B cell (primary cell): ENCODE results near the gene EVI5L. TPM values are rescaled to one million over a fixed set of nuclear protein-coding genes. Genes with fewer than 3 reads are reported as not detected.
"Not testable (repeated sequence)": the region's sequence is repeated elsewhere in the genome, so short reads cannot be mapped to it uniquely, and the experiment has no call there.

ENCODE experiments used
- ATAC-seq: fragments of 200-7000 bp; cut with Tn5 transposase; one replicate; pipeline ENCODE4 v1.10.0; 2021; ENCODE audit warnings: low read depth, mild to moderate bottlenecking, moderate number of reproducible peaks, moderate library complexity
- CTCF ChIA-PET: fragments of 350-600 bp; sonication (Branson Sonifier 250); formaldehyde crosslinking; loops from one replicate; lab custom pipeline; 2021; ENCODE audit warnings: antibody characterized with exemption, inconsistent platforms; lab: Charles Lee
- POLR2A ChIA-PET: fragments of 350-600 bp; sonication (Branson Sonifier 250); formaldehyde crosslinking; loops from one replicate; lab custom pipeline; 2021; ENCODE audit warnings: antibody characterized with exemption; lab: Charles Lee
- DNase-seq: peaks from one replicate; pipeline ENCODE4 v3.0.0; 2013
- H2AFZ ChIP-seq: 2 replicates; pipeline ENCODE4 v1.6.1; 2012; ENCODE audit warnings: mild to moderate bottlenecking, low read depth, low read length; ENCODE audit not compliant: insufficient read depth, poor library complexity, severe bottlenecking
- H3K27ac ChIP-seq, 2 donors: 1 replicate in 1 of 2; 2 replicates in 1 of 2; pipeline ENCODE4 v1.5.1; 2012 to 2013; ENCODE audit warnings: low read length in 2 of 2, mild to moderate bottlenecking in 2 of 2, moderate library complexity in 1 of 2
- H3K27me3 ChIP-seq, 4 experiments: fragments of 200-600 bp in 1 of 4; sonication (generic) in 1 of 4; replicated peaks in 1 of 4; 1 replicate in 2 of 4; 2 replicates in 2 of 4; pipeline versions ENCODE4 v1.6.1 to v1.7.0; 2013 to 2016; ENCODE audit warnings: low read length in 3 of 4, mild to moderate bottlenecking in 2 of 4, mixed read lengths in 1 of 4, moderate library complexity in 1 of 4; ENCODE audit not compliant: insufficient read depth in 4 of 4, control insufficient read depth in 3 of 4; ENCODE audit errors: control extremely low read depth in 1 of 4
- H3K36me3 ChIP-seq, 2 experiments: replicated peaks in 1 of 2; 1 replicate in 1 of 2; 2 replicates in 1 of 2; pipeline versions ENCODE4 v1.6.1 to v1.7.1; 2013; ENCODE audit warnings: low read length in 1 of 2; ENCODE audit not compliant: insufficient read depth in 2 of 2, control insufficient read depth in 1 of 2; ENCODE audit errors: control extremely low read depth in 1 of 2, extremely low read depth in 1 of 2
- H3K4me1 ChIP-seq, 2 donors: fragments of 200-600 bp in 1 of 2; sonication (generic) in 1 of 2; 1 replicate in 1 of 2; 2 replicates in 1 of 2; pipeline versions ENCODE4 v1.5.1 to v1.6.1; 2013 to 2017; ENCODE audit warnings: low read length in 2 of 2; ENCODE audit not compliant: control insufficient read depth in 2 of 2, insufficient read depth in 2 of 2
- H3K4me2 ChIP-seq: replicated peaks from 2 replicates; pipeline ENCODE3; 2012; ENCODE audit warnings: mild to moderate bottlenecking, low read depth, low read length; ENCODE audit not compliant: poor library complexity, severe bottlenecking
- H3K4me3 ChIP-seq, 5 experiments: fragments of 200-600 bp in 1 of 5; sonication (generic) in 1 of 5; 1 replicate in 3 of 5; 2 replicates in 2 of 5; pipeline versions ENCODE4 v1.5.1 to v1.7.0; 2011 to 2016; ENCODE audit warnings: low read length in 4 of 5, mild to moderate bottlenecking in 4 of 5, low read depth in 2 of 5, control low read depth in 1 of 5, moderate library complexity in 1 of 5; ENCODE audit not compliant: insufficient read depth in 1 of 5; ENCODE audit errors: control extremely low read depth in 1 of 5, extremely low read depth in 1 of 5
- H3K79me2 ChIP-seq: fragments of 200-600 bp; sonication (generic); one replicate; pipeline ENCODE4 v1.6.0; 2016; ENCODE audit warnings: low read length; ENCODE audit not compliant: control insufficient read depth, insufficient read depth
- H3K9ac ChIP-seq: fragments of 200-600 bp; sonication (generic); 2 replicates; pipeline ENCODE4 v1.6.1; 2017; ENCODE audit warnings: mild to moderate bottlenecking, low read length, moderate library complexity
- H3K9me3 ChIP-seq, 3 donors: one replicate each; pipeline versions ENCODE4 v1.6.1 to v1.7.1; 2013; ENCODE audit warnings: low read length in 2 of 3; ENCODE audit not compliant: control insufficient read depth in 2 of 3, insufficient read depth in 1 of 3; ENCODE audit errors: control extremely low read depth in 1 of 3
- H4K20me1 ChIP-seq: 2 replicates; pipeline ENCODE4 v1.6.0; 2012; ENCODE audit warnings: mild to moderate bottlenecking, low read length; ENCODE audit not compliant: insufficient read depth, control insufficient read depth, poor library complexity, severe bottlenecking
- H3K27ac Mint-ChIP-seq: one replicate; pipeline ENCODE4 v1.8.0; 2021; ENCODE audit warnings: mixed read lengths
- H3K27me3 Mint-ChIP-seq: one replicate; pipeline ENCODE4 v1.8.0; 2021; ENCODE audit warnings: mixed read lengths
- H3K4me1 Mint-ChIP-seq: one replicate; pipeline ENCODE4 v1.8.0; 2021; ENCODE audit warnings: mixed read lengths
- H3K4me3 Mint-ChIP-seq: one replicate; pipeline ENCODE4 v1.8.0; 2021; ENCODE audit warnings: mixed read lengths
- H3K9me3 Mint-ChIP-seq: one replicate; pipeline ENCODE4 v1.8.0; 2022; ENCODE audit warnings: mixed read lengths; ENCODE audit not compliant: insufficient read depth
- EZH2 ChIP-seq: IDR thresholded peaks from 2 replicates; pipeline ENCODE4 v1.6.1; 2012; ENCODE audit warnings: borderline replicate concordance, low read depth, mild to moderate bottlenecking, moderate library complexity, low read length; ENCODE audit not compliant: insufficient read depth, poor library complexity, severe bottlenecking
- WGBS: methylation state at CpG from one replicate; pipeline ENCODE4 v1.1.5; 2013; ENCODE audit warnings: missing lambda C conversion rate; ENCODE audit not compliant: insufficient coverage; 5-methylcytosine and 5-hydroxymethylcytosine counted together
- intact Hi-C: fragments of 100-400 bp; cut with micrococcal nuclease; formaldehyde crosslinking; loops from one replicate; pipeline ENCODE4 v1.10.0; 2022
- polyA plus RNA-seq: library from polyadenylated mRNA; depleted of rRNA; stranded (reverse); fragments of >200 nt; gene quantifications from 2 replicates; pipeline ENCODE4 v1.2.3, GENCODE V29; 2012
- total RNA-seq, 2 donors: library from RNA; stranded (reverse); fragments of 120-200 nt in 1 of 2; gene quantifications; 1 replicate in 1 of 2; 2 replicates in 1 of 2; pipeline versions ENCODE4 v1.2.3 to v1.2.4, GENCODE V29; 2013 to 2022
- TF ChIP-seq, protein P1 (sequence below): fragments of 200-600 bp; IDR thresholded peaks from one replicate; pipeline ENCODE4 v1.8.0; 2022; ENCODE audit warnings: antibody characterized with exemption, mild to moderate bottlenecking

Gene EVI5L
- total and polyA plus RNA-seq, 2 donors (not counting 1 experiment from before 2014, with no cell fraction given): 7.9 to 11.8 TPM

DNA sequence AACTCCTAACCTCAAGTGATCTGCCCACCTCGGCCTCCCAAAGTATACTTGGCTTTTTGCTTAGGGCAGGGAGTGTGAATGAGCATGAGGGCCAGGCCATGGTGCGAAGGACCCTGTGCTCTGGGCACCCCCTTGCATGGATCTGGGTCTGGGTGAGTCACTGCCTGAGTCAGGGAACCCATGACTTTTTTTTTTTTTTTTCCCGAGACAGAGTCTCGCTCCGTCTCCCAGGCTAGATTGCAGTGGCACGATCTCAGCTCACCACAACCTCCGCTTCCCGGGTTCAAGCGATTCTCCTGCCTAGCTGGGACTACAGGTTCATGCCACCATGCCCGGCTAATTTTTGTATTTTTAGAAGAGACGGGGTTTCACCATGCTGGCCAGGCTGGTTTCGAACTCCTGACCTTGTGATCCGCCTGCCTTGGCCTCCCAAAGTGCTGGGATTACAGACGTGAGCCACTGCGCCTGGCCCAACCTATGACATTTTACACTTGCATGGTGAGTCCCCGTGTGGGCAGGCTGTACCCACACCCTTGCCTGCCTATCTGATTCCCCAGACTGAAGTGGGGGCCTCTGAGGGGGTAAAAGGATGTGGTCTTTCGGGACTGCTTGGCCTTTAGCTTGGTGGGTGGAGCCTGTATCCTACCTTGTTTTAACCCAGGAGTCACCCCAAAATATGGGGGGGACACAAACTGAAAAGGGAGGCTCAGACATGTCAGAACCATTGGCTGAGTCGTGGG is 63.5 kb downstream of the EVI5L start:
- DNase-seq, H3K9me3 Mint-ChIP-seq, H3K36me3 ChIP-seq, H3K9me3 ChIP-seq, POLR2A ChIA-PET, H4K20me1 ChIP-seq, H3K9ac ChIP-seq, H3K79me2 ChIP-seq, H3K4me2 ChIP-seq, H3K27ac Mint-ChIP-seq, H3K4me1 Mint-ChIP-seq, H2AFZ ChIP-seq, H3K4me3 ChIP-seq, H3K27ac ChIP-seq, H3K4me3 Mint-ChIP-seq, ATAC-seq, H3K4me1 ChIP-seq, intact Hi-C loops, CTCF ChIA-PET: not testable (repeated sequence)
- 75% methylated on average over 16 of the region's 18 CpGs for WGBS
- H3K27me3 ChIP-seq: peaks cover 0 to 19% (median 3%) of the 10 kb centered on the region in 4 experiments
- H3K27me3 Mint-ChIP-seq: peaks cover 26% of the 10 kb centered on the region

DNA sequence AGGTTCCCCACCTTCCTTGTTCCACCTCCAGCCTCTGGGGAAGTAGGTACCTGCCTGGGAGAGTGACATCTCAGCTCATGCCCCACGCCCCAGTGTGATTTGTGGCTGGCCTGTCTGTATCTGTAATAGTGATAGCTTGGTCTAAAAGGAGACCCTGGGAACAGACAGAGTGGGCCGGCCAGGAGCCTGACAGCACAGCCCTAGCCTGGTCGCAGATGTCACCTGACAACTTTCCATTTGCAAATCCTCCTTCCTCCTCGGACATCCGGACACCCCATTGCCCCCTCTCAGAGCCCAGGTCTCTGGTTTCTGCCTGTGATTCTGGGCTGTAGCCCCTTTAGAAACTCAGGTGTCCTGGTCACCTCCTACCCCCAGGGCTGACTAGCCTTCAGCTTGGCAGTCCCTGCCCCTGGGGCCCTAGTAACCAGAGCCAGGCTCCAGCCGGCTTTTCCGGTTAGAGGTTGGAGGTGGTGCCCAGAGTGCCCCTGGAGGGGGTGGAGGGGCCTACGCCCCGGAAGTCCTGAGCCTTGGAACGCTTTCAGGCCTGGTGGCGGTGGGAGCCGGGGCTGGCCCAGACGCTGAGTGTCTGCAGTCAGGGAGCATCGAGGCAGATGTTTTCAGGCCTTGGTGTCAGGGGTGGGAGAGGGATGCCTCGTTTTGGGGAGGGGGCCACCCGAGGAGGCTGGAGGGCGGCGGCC is 64.7 kb downstream of the EVI5L start:
- Histone ChIP-seq H3K27ac (no peak overlapping the region), H3K4me3 (no peak overlapping the region), H3K79me2 (no peaks in the 10 kb centered on the region), H3K4me1 (no peaks in the 10 kb centered on the region), H3K4me2 (no peak overlapping the region), H3K27me3 (peaks cover 0 to 14% (median 1%) of the 10 kb centered on the region in 4 experiments), H4K20me1 (no peaks in the 10 kb centered on the region), H3K9me3 (no peaks in the 10 kb centered on the region), H3K9ac (no peak overlapping the region), H3K36me3 (no peaks in the 10 kb centered on the region), H2AFZ (no peak overlapping the region)
- no peak overlapping the region for H3K4me3 Mint-ChIP-seq
- H3K27me3 Mint-ChIP-seq: peaks cover 21% of the 10 kb centered on the region
- no peak for ATAC-seq
- WGBS: 68% methylated on average over 18 of the region's 18 CpGs
- TF ChIP-seq, protein P1, sequence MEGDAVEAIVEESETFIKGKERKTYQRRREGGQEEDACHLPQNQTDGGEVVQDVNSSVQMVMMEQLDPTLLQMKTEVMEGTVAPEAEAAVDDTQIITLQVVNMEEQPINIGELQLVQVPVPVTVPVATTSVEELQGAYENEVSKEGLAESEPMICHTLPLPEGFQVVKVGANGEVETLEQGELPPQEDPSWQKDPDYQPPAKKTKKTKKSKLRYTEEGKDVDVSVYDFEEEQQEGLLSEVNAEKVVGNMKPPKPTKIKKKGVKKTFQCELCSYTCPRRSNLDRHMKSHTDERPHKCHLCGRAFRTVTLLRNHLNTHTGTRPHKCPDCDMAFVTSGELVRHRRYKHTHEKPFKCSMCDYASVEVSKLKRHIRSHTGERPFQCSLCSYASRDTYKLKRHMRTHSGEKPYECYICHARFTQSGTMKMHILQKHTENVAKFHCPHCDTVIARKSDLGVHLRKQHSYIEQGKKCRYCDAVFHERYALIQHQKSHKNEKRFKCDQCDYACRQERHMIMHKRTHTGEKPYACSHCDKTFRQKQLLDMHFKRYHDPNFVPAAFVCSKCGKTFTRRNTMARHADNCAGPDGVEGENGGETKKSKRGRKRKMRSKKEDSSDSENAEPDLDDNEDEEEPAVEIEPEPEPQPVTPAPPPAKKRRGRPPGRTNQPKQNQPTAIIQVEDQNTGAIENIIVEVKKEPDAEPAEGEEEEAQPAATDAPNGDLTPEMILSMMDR: no peak
- TF ChIP-seq EZH2: no peak
- ChIA-PET POLR2A (no interaction called here), CTCF (no interaction called here)
- DNase-seq: no peak
- H3K27ac Mint-ChIP-seq: no peak overlapping the region
- H3K4me1 Mint-ChIP-seq: no peaks in the 10 kb centered on the region
- H3K9me3 Mint-ChIP-seq: no peaks in the 10 kb centered on the region
- intact Hi-C loops: no loop called here
